SK-N-SH (cell line): Measurements from ENCODE around the gene PBX3.
"Not testable (repeated sequence)": the region's sequence is repeated elsewhere in the genome, so short reads cannot be mapped to it uniquely, and the experiment has no call there.

Source experiments
- CHD2 ChIP-seq: fragments of 150-350 bp; IDR thresholded peaks from 2 replicates; pipeline ENCODE4 v1.6.1; 2018; ENCODE audit warnings: low read length; ENCODE audit not compliant: partially characterized antibody
- CTCF ChIP-seq: fragments of 200-600 bp; sonication (generic); IDR thresholded peaks from 2 replicates; pipeline ENCODE4 v1.6.1; 2017; ENCODE audit warnings: antibody characterized with exemption, mild to moderate bottlenecking, moderate library complexity
- GATA2 ChIP-seq: sonication (generic); formaldehyde crosslinking; IDR thresholded peaks from 2 replicates; pipeline ENCODE4 v1.5.0; 2020; ENCODE audit warnings: mild to moderate bottlenecking, missing genetic modification reagents
- IRF3 ChIP-seq: fragments of 150-350 bp; IDR thresholded peaks from 2 replicates; pipeline ENCODE4 v1.6.1; 2016; ENCODE audit warnings: mild to moderate bottlenecking, low read depth, low read length
- JUND ChIP-seq: IDR thresholded peaks from 2 replicates; pipeline ENCODE4 v1.4.0; 2012
- MAX ChIP-seq: IDR thresholded peaks from 2 replicates; pipeline ENCODE4 v1.4.0; 2012; ENCODE audit warnings: low read depth
- NFIC ChIP-seq: IDR thresholded peaks from 2 replicates; pipeline ENCODE4 v1.4.0; 2012; ENCODE audit warnings: borderline replicate concordance
- POLR2AphosphoS5 ChIP-seq: IDR thresholded peaks from 2 replicates; pipeline ENCODE4 v1.6.1; 2012; ENCODE audit warnings: low read depth, low read length
- RAD21 ChIP-seq: IDR thresholded peaks from 2 replicates; pipeline ENCODE4 v1.6.1; 2012; ENCODE audit warnings: mild to moderate bottlenecking, low read length
- REST ChIP-seq: IDR thresholded peaks from 2 replicates; pipeline ENCODE4 v1.6.1; 2012; ENCODE audit warnings: mild to moderate bottlenecking, low read depth, low read length, moderate library complexity
- RFX5 ChIP-seq: IDR thresholded peaks from 2 replicates; pipeline ENCODE4 v1.6.1; 2012; ENCODE audit warnings: mild to moderate bottlenecking, improper control_type of control experiment, low read length
- SIN3A ChIP-seq: IDR thresholded peaks from 2 replicates; pipeline ENCODE4 v1.6.1; 2012; ENCODE audit warnings: low read depth, mild to moderate bottlenecking, low read length, moderate library complexity, borderline replicate concordance

GRCh38 chr9:125779220-125779565 lies 32.0 kb downstream of the PBX3 start:
- TF ChIP-seq MAX, GATA2, CTCF, REST, NFIC, POLR2AphosphoS5, IRF3, SIN3A, RFX5, JUND, RAD21, CHD2: not testable (repeated sequence)
